Fibroblast of pulmonary artery (primary cell): ENCODE measurements around the gene TMEM8B.

ENCODE experiments used
- DNase-seq: peaks from one replicate; pipeline ENCODE4 v3.0.0-alpha.2; 2010; ENCODE audit warnings: low read depth
- H3K4me3 ChIP-seq: replicated peaks from 2 replicates; pipeline ENCODE4 v1.5.1; 2011; ENCODE audit warnings: low read depth, mild to moderate bottlenecking, control low read depth, low read length, moderate library complexity
- CTCF ChIP-seq: IDR thresholded peaks from 2 replicates; pipeline ENCODE4 v1.5.1; 2011; ENCODE audit warnings: mild to moderate bottlenecking, control low read depth, low read length, inconsistent platforms; ENCODE audit errors: missing control alignments

Gene TMEM8B

GRCh38 chr9:35829084-35829763, at the start of gene TMEM8B:
Gene TMEM8B, plus strand, starts transcription at chr9:35829228. Its CDS starts 220 bp downstream, at chr9:35829448.
- TF ChIP-seq CTCF: no peak
- peak within 1 kb of the TSS; percentile 75 for H3K4me3 ChIP-seq
- DNase-seq: peak; percentile 89

DNA sequence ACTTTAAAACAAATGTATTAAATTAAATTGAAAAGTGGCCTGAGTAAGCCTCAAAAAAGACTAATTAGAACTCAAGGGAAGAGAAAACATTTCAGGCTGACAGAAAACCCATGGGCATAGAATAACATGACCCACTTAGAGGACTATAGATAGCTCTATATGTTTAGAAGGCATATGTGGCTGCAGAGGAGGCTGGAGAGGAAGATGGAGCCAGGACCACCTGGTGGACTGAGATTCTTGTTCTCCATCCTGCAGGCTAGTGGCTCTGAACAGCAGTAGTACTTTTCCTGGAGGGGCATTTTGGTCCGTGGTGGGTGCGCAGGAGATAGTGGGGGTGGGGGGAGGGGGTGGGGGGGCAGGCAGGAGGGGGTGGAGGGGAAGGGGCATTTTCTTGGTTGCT, 48.0 kb upstream of the TMEM8B start:
- TF ChIP-seq CTCF: no peak
- no peak overlapping the region for H3K4me3 ChIP-seq
- DNase-seq: no peak

DNA sequence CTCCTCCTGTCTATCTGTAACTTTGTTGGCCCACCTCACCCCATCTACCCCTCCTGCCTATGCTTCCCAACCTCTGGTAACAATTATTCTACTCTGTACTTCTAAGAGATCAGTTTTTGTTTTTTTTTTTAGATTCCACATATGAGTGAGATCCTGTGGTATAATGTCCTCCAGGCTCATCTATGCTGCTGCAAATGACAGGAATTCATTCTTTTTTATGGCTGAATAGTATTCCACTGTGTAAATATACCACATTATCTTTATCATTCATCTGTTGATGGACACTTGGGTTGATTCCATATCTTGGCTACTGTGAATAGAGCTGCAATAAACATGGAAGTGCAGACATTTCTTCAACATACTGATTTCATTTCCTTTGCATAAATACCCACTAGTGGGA, 45.6 kb upstream of the TMEM8B start:
- H3K4me3 ChIP-seq: no peak overlapping the region
- no peak for TF ChIP-seq CTCF
- DNase-seq: no peak

DNA sequence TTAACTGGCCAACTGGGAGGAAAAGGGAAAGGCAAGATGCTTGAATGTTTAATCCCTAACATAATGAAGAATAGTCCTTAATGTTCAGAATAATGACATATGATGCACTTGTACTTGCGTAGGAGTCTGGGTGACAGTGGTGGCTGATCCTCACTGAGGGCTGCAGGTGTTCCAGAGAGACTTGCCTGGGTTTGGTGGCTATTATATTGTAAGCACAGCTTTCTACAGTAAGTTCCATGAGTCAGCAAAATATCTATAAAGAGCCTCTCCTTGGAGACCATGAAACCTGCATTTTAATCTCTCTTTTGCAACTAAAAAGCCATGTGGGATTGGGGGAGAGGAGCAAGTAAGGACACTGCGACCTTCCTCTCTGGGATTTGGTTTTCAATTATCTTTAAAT, 39.5 kb upstream of the TMEM8B start:
- no peak for TF ChIP-seq CTCF
- H3K4me3 ChIP-seq: no peak overlapping the region
- DNase-seq: no peak

DNA sequence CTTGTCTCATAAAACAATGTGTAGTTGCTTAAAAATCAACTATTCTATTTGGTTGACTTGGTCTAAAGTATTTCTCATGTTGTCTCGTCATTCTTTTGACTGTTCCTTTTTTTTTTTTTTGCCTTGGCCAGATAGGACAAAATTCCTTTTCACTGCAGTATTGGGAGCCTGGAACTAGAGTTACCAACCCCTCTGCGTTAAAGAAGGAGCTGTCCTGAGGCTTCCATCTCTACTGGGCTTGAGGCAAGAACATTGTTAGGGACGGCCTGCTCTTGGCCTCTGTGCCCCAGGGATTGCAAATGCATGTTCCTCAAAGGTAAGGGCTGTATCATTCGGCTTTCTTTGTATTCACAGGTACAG, 39.0 kb upstream of the TMEM8B start:
- H3K4me3 ChIP-seq: no peak overlapping the region
- no peak for TF ChIP-seq CTCF
- DNase-seq: no peak

DNA sequence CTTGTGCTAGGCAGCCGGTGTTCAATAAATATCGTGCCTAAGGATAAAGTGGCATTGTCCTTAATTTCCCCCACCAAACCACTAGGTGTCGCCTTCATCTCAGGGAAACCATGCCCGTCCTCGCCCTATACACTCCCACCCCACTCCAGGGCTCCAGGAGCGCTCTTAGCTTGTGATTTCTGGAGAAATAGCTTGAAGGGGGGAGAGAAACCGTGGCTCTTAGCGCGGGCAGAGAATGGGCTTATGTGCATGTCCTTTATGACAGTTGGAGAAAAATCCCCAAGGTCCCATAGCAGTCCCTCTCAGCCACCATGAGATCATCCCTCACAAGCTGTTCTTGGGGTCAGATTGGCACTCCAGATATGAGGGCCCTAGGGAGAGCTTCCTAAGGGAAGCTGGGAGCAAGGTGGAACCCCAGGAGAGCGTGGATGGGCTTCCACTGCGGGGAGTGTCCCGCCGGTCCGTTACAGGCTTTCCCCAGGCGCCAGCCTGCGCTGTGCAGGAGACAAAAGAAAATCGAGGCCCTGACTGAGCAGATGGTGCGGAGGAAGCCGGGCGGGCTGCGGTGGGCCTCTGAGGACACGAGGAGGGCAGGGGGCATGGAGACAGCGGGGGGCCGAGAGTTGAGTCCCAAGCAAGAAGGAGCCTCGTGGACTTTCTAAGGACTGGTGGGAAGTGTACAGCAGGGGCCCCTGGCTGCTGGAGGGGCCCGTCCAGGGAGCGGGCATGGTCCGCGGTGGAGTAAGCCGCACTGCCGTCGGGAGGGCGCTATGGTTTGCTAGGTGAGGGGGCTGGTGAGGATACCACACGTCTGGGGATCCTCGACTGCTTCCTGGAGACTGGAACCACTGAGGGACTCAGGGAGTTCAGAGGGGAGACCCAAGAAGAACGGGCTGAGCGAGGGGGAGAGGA, 38.4 kb upstream of the TMEM8B start:
- peak; percentile 92 for TF ChIP-seq CTCF
- DNase-seq: peak; percentile 93
- H3K4me3 ChIP-seq: no peak overlapping the region
